HG02678 (cell line): ENCODE data around the gene CDIP1.

Experiments
- ATAC-seq: cut with Tn5 transposase; IDR thresholded peaks from one replicate; pipeline ENCODE4 v1.9.1; 2021; ENCODE audit warnings: mild to moderate bottlenecking, moderate library complexity; ENCODE audit not compliant: unreplicated experiment

Gene CDIP1

GRCh38 chr16:4460936-4461249, 77.7 kb downstream of the CDIP1 start:
- no peak for ATAC-seq
